ENCODE results near the gene FAF1.

DNA sequence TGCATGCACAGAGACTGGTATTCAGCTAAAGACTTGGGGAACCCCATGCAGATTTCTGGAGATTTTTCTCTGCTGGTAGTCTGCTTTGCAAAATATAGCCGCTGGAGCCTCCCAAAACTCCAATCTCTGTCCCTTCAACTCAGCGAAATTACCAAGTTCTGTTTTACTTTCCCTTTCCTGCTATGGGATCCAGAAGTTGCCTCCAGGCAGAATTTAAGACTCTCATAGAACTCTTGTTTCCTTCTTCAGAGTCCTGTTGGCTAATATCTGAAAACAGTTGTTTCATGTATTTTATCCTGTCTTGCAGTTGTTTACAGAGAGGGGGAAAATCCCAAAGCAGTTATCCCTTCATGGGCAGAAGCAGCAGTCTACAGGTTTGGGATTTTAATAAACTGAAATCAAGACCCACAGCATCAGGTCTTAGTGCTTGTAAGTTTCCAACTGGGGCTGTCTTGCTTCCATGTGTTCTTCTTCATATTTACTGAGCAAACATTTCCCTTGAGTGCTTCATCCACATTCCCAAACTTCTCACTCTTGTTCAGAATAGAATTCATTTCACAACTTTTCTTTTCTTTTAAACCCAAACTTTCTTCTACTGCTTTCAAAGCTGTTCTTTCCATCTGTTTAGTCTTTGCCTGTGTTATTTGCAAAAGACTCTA lies 315.5 kb downstream of the FAF1 start:
- TF ChIP-seq, protein P1, sequence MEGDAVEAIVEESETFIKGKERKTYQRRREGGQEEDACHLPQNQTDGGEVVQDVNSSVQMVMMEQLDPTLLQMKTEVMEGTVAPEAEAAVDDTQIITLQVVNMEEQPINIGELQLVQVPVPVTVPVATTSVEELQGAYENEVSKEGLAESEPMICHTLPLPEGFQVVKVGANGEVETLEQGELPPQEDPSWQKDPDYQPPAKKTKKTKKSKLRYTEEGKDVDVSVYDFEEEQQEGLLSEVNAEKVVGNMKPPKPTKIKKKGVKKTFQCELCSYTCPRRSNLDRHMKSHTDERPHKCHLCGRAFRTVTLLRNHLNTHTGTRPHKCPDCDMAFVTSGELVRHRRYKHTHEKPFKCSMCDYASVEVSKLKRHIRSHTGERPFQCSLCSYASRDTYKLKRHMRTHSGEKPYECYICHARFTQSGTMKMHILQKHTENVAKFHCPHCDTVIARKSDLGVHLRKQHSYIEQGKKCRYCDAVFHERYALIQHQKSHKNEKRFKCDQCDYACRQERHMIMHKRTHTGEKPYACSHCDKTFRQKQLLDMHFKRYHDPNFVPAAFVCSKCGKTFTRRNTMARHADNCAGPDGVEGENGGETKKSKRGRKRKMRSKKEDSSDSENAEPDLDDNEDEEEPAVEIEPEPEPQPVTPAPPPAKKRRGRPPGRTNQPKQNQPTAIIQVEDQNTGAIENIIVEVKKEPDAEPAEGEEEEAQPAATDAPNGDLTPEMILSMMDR (IDR thresholded peaks at IDR 0.05) = no peak
- no peak for TF ChIP-seq POLR2A (IDR thresholded peaks at IDR 0.05)

Data from esophagus squamous epithelium (tissue), 4 donors.